Measurements from ENCODE around the gene APBB2. TPM values are rescaled to one million over a fixed set of nuclear protein-coding genes. Genes with fewer than 3 reads are reported as not detected.
"Not testable (repeated sequence)": the region's sequence is repeated elsewhere in the genome, so short reads cannot be mapped to it uniquely, and the experiment has no call there.

Gene APBB2
- total RNA-seq, 1 donor from 2014 or later, result 121 TPM

DNA sequence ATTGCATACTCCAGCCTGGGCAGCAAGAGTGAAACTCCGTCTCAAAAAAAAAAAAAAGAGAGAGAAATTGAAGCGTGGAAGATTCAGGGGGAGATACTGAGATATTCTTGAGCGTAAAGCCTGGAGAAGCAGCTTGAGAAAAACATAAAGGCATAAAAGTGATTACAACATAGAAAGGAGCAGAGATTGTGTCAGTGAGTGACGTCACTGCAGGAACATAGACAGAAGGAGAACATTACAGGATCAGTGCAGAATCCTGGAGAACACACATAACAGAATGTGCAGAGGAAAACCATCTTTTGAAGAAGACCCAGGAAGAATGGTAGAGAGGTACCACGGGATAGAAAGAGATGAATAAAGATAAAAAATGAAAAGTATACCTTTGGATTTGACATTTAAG is 147.0 kb downstream of the APBB2 start:
- no peak for DNase-seq (ENCODE audit: low spot score)

DNA sequence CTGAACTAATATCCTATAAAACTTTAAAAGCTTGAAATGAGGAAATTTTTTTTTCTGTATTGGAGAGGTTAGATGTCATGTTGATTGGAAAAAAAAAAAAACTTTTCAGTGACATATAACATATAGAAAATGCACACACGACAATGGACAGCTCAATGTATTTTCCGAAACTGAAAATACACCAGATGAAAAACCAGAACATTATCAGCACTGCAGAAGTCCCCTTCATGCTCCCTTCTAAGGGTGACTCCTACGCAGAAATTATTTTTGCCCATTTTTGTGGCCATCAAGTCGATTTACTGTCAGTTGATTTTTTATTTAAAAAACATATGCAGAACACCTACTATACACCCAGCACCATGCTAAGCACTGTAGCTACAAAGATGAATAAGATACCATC is 148.3 kb downstream of the APBB2 start:
- no peak for DNase-seq (ENCODE audit: low spot score)

DNA sequence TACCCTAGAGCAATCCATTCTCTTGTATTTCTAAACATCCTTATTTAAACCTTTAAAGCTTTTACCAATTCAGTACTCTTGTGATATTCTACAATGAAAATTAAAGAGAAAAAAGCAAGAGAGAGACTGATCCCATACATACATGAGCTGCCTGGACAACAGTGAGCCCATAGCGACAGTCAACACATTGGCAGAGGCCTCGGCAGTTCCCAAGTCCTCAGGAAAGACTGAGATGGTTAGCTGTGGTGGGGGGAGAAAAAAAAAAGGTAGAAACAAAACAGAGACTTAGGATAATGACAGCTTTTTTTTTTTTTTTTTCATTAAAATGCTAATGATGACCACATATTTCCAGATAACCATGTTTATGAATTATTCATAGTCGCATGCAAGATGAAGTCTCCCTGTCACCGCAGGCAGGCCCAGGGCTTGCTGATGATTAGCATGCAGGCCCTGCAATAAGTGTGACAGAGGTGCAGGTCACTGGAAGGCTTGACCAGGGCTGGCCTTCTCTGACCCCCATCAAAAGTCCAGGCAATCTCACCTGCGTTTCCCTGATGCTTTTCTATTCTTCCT is 148.8 kb downstream of the APBB2 start:
- no peak for DNase-seq (ENCODE audit: low spot score)

DNA sequence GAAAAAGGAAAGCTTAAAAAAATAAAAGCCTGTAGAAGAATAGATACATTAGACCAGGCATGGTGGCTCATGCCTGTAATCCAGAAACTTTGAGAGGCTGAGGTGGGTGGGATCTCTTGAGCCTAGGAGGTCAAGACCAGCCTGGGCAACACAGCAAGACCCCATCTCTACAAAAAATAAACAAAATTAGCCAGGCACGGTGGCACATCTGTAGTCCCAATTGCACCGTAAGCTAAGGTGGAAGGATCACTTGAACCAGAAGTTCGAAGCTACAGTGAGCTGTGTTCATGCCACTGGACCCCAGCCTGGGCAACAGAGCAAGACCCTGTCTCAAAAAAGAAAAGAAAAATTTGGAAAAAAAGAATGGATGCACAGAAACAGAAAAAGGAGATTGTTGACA is 149.4 kb downstream of the APBB2 start:
- DNase-seq (ENCODE audit: low spot score), result no peak

DNA sequence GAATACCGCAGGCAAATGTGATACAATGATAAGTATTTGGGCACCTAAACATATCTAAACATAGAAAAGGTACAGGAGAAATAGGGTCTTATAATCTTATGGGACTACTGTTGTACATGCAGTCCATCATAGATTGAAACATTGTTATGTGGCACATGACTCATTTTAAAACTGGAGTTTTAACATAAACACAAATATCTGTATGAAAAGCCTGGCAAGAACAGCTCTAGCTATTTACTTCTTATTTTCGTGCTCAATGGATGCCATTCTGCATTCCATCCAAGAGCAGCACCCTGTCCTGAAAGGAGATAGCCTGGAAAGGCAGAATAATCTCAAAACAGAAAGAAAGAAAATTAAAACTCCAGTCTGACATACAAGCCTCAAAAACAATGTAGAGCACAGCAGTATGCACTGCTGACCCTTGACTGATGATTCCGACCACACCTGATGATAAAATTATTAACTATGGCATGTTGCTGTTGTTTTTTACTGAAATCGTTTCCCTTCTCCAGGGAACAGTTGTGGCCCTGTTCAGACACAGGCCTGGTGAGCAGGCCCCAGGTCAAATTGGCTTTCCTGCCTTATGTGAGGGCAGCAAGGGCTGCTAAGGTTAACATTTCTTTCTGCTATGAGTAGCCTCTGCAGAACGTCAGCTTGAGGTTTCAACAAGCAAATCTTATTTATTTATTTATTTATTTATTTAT is 152.7 kb downstream of the APBB2 start:
- no peak for DNase-seq (ENCODE audit: low spot score)

DNA sequence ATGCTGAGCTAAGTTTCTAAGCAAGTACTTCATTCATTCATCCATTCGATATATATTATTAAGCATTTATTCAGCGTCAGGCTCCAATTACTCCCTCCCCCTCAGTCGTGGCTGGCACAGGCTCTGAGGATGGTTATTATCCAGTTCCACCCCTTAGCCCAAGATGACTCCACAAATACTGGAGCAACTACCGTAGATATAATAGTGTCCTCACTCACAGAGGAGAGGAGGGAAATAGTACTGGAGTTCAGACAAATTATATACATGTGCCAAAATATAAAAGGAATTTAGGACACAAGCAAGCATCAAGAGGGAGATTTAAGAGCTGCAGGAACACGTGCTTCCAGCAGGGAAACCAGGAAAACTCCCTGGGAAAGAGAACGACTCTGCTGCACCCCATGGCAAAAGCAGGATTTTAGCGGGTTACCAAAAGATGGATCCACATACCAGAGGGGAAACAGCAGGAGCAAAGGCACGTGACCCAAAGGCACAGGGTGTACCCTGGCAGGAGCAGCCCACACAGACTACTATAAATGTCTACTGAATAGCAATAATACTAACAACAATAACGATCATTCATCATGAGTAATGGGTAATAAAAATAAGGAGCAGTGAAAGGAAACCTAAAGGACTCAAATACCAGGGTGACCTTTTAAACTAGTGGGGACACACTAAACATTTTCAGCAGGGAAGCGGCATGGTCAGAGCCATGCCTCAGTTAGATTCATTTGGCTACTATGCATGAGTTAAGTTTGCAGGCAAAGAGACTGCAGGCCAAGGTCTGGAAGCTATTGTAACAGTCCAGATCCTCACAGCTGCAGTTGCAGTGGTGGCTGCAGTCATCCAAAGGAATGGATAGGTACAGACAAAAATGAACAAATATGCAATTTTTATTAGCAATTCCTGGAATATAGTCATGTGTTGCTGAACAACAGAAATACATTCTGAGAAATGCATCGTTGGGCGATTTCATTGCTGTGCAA is 153.7 kb downstream of the APBB2 start:
- no peak for DNase-seq (ENCODE audit: low spot score)

DNA sequence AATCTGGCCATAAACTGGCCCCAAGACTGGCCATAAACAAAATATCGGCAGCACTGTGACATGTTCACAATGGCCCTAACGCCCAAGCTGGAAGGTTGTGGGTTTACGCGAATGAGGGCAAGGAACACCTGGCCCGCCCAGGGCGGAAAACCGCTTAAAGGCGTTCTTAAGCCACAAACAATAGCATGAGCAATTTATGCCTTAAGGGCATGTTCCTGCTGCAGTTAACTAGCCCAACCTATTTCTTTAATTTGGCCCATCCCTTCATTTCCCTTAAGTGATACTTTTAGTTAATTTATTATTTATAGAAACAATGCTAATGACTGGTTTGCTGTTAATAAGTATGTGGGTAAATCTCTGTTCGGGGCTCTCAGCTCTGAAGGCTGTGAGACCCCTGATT is 154.9 kb downstream of the APBB2 start:
- not testable (repeated sequence) for DNase-seq (ENCODE audit: low spot score)

DNA sequence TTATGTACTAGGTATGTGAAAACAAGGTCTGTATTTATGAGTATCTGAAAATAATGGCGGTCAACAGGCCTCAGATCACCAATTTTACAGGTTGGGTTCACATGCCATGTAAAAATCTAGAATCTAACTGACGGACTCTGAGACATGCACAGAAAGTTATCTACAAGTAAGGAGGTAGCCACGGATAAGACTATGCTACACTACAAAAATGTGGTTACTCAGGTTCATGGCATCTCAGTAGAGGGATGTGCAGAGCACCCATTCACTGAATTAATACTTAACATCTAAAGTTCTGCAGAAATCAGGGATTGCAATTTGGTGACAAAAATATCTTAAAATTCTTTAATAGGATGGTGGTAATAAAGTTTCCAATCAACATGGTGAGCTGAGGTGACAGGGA is 155.9 kb downstream of the APBB2 start:
- no peak for DNase-seq (ENCODE audit: low spot score)

DNA sequence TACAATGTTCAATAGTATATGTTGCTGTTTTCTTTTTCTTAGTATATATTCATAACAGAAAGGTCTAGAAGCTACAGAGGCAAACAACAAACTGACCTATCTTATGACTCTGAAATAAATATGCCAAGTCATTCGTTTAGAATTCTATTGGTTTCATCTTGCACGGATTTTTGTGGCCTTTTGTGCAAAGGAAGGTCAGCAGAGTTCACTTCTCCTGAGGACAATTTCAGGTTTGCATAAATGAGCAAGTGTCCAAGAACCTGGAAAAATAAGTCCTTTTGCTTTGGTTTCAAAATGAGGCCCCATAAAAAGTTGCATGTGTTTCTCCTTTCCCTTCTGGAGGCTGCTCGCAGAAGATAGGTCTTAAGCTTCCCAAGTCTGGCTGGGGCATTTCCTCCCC is 156.9 kb downstream of the APBB2 start:
- DNase-seq (ENCODE audit: low spot score), result no peak

DNA sequence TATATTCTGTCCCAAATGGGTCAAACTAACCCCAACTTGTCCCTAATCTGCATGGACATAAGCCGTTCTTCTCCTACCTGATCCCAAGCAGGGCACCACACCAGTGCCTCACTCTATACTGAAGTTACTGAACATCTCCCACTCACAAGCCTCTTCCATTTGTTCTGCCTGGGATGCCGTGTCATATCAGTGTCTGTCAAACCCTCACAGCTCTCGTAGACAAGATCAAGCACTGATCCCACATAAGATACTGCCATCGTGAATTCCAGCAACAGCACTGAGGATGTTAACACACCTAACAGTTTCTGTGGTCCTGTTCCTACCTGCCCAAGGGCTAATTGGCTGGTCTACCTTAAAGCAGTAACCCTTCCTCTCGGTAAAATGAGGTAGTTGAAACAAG is 162.1 kb downstream of the APBB2 start:
- no peak for DNase-seq (ENCODE audit: low spot score)

DNA sequence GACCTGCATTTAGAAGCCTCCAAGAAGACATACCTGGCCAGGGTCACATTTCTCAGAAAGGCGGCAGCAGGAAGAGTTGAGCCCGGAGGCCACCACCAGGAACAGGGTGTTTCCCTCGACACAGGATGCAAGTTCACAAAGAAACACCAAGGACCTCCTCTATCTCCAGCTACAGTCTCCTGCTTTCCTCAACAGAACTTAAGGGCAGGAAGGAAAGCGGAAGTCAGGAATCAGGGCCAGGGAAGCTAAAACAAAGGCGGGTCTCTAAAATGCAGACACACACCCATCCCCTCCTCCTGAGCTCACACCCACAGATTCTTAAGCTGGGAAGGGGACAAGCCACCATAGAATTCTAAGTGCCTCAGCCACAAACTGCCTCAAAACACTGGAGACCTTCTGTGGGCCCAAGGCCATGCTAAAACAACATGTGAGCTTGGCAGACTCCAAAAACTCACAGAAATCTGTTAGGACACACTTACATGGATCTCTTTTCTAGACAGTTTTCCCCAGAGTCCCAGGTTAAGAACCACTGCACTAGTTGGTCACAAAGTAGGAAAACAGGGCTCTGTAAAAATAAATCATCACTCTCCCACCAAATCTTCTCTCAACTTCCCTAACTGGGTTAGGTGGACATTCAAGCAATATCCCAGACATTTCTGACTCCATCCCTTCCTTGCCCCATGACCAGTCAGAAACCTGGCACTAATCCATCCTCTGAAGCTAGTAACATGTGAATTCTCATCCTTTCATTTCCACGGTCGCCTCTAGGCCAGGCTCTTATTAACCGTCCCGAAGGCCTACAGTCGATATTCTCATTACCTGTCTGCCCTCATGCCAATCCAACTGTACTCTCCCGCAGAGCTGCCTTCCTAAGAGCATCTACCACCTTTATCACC is 163.2 kb downstream of the APBB2 start:
- no peak for DNase-seq (ENCODE audit: low spot score)

DNA sequence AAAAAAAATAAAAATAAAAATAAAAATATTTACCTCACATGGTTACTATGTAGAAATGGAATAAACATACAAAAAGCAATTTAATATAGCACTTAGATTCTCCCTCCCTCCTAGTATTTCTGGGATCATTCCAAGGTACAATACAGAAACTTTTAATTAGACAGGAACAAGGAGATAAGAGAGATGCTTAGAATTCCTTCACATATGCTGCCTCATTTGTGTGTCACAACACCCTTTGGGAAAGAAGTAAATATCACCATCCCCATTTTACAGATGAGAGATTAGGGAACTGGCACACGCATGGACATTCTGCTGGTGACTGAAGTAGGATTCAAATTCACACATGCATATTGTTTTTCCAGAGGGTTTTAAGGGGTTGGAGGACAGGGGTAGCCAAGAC is 164.2 kb downstream of the APBB2 start:
- DNase-seq (ENCODE audit: low spot score), result no peak

DNA sequence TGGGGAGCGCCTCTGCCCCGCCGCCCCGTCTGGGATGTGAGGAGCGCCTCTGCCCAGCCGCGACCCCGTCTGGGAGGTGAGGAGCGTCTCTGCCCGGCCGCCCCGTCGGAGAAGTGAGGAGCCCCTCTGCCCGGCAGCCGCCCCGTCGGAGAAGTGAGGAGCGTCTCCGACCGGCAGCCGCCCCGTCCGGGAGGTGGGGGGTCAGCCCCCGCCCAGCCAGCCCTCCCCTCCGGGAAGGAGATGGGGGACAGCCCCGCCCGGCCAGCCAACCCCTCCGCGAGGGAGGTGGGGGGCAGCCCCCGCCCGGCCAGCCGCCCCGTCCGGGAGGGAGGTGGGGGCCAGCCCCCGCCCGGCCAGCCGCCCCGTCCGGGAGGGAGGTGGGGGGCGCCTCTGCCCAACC is 165.2 kb downstream of the APBB2 start:
- not testable (repeated sequence) for DNase-seq (ENCODE audit: low spot score)

DNA sequence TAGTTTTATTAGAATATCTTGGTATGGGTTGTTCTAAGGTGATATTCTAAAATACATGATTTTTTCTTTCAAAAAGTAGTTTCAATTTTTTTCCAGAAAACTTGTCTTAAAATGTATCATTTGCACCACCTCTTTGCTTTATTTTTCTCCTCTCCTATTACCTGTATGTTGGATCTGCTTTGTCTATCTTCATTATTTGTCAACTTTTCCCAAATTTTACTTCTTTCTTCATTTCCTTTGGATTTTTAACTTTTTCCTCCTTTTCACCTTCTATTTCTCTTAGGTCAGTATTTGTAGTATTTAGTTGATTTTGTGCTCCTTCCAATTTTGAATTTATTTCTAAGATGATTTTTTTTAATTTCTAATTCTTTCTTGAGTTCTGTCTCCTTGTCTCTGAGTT is 169.6 kb downstream of the APBB2 start:
- no peak for DNase-seq (ENCODE audit: low spot score)

DNA sequence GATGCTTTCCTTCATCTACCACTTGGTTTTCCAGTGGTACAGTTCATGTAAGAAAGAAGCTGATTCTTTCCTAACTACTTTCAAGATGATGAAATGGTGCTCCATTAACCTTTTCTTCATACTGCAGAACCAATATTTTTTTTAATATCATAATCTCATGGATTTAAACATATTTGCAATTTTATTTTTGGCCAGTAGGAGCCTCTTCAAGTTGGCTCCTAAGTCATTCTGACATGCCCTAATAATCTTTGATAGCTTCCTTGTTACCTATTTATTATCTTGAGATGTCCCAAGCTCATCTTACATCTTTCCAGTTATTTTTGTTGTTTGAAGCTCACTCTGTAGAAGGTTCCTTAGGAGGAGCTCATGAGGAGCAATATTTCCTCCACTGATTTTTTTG is 170.2 kb downstream of the APBB2 start:
- no peak for DNase-seq (ENCODE audit: low spot score)

DNA sequence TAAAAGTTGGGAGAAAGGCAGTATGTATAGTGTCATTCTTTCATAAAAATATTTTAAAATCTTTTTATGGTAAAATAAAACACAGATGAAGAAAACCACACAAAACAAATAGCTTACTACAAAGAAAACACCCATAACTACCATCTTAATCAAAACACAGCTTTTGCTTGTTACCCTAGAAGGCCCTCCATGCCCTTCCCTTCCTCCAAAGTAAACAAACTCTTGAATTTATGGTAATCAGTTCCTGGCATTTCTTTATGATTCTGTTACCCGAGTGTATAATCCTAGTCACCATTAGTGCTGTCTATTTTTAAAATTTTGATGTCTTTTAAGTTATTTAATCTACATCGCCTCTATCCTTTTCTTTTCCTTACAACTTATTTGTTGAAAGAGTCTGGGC is 170.9 kb downstream of the APBB2 start:
- DNase-seq (ENCODE audit: low spot score), result no peak

DNA sequence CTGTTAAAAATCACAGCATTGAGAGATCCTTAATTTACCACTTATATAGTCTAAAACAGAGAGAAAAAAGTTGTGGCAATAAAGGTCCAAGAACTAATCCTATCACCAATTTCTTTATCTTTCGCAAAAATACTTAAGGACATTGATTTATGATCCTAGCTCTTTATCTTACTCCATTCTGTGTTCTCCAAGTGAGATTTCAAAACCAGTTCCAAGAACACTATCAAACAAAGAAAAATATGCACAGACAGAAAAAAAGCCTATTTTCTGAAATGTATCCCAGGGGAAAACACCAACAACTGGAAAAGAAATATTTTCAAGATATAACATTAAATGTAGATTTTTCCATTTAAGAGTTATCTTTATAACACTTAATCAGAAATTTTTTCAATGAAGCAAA is 172.8 kb downstream of the APBB2 start:
- no peak for DNase-seq (ENCODE audit: low spot score)

DNA sequence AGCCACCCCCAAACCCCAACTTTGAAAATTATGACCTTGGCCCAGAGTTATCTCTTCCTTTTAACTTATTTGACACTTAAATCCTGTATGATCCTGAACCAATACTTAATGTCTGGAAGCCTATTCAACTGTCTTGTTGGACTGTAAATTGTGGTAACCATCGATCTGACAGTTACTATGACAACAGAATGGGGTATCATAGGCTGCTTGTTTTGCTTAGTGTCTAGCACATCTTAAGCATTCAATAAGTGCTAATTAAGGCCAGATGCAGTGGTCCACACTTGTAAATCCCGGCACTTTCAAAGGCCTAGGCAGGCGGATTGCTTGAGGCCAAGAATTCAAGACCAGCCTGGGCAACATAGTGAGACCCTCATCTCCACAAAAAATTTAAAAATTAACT is 175.0 kb downstream of the APBB2 start:
- no peak for DNase-seq (ENCODE audit: low spot score)

DNA sequence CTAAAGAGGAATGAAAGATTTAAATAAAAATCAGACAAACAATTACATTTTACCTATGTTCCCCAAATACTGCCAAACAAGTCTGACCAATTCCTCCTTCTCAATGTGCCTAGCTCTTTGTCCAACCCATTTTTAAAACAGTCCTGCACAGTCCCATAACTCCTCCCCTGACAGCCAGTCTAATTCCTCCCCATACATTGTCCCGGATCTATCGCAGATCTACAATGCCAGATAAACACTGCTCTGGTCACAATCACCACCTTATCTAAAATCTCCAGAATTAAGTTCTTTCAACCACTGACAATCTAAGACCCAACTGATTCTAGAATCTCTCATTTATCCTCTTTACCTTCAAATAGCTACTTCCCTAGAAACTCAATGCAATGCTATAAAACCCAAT is 176.0 kb downstream of the APBB2 start:
- no peak for DNase-seq (ENCODE audit: low spot score)

DNA sequence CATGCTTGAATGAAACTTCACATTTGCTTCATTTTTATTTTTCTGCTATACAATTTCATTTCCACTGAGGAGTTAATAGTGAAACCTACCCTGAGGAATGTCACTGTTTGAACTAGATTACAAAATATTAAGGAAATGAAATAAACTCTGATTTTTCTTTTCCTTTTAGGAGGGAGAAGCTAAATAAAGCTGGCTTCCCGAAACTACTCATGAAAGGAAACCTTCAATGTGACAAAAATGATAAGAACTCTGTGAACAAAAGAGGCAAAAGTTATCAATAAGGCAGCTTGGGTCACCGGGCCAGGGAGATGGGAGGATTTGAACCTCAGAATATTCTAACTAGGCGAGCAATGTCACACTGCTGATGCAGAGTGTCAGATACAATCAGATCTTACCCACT is 185.2 kb downstream of the APBB2 start:
- no peak for DNase-seq (ENCODE audit: low spot score)

DNA sequence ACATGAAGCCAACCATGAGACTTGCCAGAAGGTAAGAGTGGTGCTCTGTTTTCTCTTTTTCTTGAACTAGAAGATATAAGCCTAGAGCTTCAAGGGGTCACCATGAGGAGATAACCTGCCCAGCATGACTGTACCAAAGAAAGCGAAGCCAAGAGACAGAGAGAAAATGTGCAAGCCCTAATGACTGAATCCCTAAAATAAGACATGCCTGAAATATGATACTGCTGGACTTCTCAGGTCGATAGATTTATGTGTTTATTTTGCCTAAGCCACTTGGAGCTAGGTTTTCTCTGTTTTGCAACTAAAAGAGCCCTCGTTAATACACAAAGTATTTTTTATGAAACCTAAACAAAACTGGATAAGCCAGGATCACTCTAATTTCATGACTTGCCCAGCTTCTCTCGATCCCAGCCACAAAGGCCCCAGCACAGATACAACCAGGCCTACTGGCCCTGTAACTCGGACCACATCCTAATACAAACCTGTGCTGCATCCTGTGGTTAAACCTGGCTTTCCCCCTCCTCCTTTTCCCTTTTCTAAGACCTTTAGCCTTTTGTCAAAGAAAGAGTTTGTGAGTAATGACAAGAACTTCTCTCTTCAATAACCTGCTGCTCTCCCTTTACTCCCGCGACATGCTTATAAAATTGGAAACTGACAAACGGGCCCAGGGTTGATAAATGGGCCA is 185.8 kb downstream of the APBB2 start:
- DNase-seq (ENCODE audit: low spot score), result no peak
